GM18511 (cell line): ENCODE data around the gene OXER1.
"Not testable (repeated sequence)": the region's sequence is repeated elsewhere in the genome, so short reads cannot be mapped to it uniquely, and the experiment has no call there.

Source experiments
- ATAC-seq: cut with Tn5 transposase; IDR thresholded peaks from one replicate; pipeline ENCODE4 v1.9.1; 2021; ENCODE audit warnings: mild to moderate bottlenecking, moderate library complexity; ENCODE audit not compliant: unreplicated experiment

Gene OXER1

GRCh38 chr2:42754021-42754775 lies 9.7 kb downstream of the OXER1 start:
- ATAC-seq = peak; percentile 78

GRCh38 chr2:42752816-42753813 lies 10.8 kb downstream of the OXER1 start:
- ATAC-seq = no peak

GRCh38 chr2:42752314-42752713 lies 11.6 kb downstream of the OXER1 start:
- peak; percentile 56 for ATAC-seq

- ATAC-seq = no peak
Observed at GRCh38 chr2:42748840-42749239, 15.1 kb downstream of the OXER1 start.

GRCh38 chr2:42747422-42747821 lies 16.5 kb downstream of the OXER1 start:
- no peak for ATAC-seq

- no peak for ATAC-seq
Observed at GRCh38 chr2:42744545-42745082, 19.3 kb downstream of the OXER1 start.

- ATAC-seq = no peak
Observed at GRCh38 chr2:42743659-42743990, 20.3 kb downstream of the OXER1 start.

- no peak for ATAC-seq
Observed at GRCh38 chr2:42742740-42743658, 20.9 kb downstream of the OXER1 start.

- ATAC-seq = no peak
Observed at GRCh38 chr2:42741140-42741539, 22.8 kb downstream of the OXER1 start.

- no peak for ATAC-seq
Observed at GRCh38 chr2:42736598-42737322, 27.2 kb downstream of the OXER1 start.

- ATAC-seq = no peak
Observed at GRCh38 chr2:42733852-42734251, 30.1 kb downstream of the OXER1 start.

GRCh38 chr2:42731316-42731715 lies 32.6 kb downstream of the OXER1 start:
- ATAC-seq = not testable (repeated sequence)

GRCh38 chr2:42726680-42727079 lies 37.3 kb downstream of the OXER1 start:
- no peak for ATAC-seq

- ATAC-seq = no peak
Observed at GRCh38 chr2:42725657-42726056, 38.3 kb downstream of the OXER1 start.

GRCh38 chr2:42724886-42725285 lies 39.0 kb downstream of the OXER1 start:
- no peak for ATAC-seq

GRCh38 chr2:42723465-42723864 lies 40.5 kb downstream of the OXER1 start:
- no peak for ATAC-seq

GRCh38 chr2:42722320-42723190 lies 41.4 kb downstream of the OXER1 start:
- ATAC-seq = peak; percentile 100

- peak; percentile 14 for ATAC-seq
Observed at GRCh38 chr2:42721898-42722297, 42.0 kb downstream of the OXER1 start.

- ATAC-seq = no peak
Observed at GRCh38 chr2:42714686-42715085, 49.2 kb downstream of the OXER1 start.
